Astrocyte (in vitro differentiated cells and primary cell): ENCODE data around the gene CD109.

Experiments
- EZH2 ChIP-seq: IDR thresholded peaks from 2 replicates; pipeline ENCODE4 v1.6.1; 2012; ENCODE audit warnings: mild to moderate bottlenecking, low read length, inconsistent platforms; ENCODE audit not compliant: insufficient read depth
- TF ChIP-seq, protein P1 (sequence below): IDR thresholded peaks from 2 replicates; pipeline ENCODE4 v1.5.1; 2011; ENCODE audit warnings: low read depth, mild to moderate bottlenecking, inconsistent platforms, low read length, moderate library complexity; ENCODE audit not compliant: insufficient read depth

GRCh38 chr6:73867411-73867810 lies 171.4 kb downstream of the CD109 start:
- TF ChIP-seq, protein P1, sequence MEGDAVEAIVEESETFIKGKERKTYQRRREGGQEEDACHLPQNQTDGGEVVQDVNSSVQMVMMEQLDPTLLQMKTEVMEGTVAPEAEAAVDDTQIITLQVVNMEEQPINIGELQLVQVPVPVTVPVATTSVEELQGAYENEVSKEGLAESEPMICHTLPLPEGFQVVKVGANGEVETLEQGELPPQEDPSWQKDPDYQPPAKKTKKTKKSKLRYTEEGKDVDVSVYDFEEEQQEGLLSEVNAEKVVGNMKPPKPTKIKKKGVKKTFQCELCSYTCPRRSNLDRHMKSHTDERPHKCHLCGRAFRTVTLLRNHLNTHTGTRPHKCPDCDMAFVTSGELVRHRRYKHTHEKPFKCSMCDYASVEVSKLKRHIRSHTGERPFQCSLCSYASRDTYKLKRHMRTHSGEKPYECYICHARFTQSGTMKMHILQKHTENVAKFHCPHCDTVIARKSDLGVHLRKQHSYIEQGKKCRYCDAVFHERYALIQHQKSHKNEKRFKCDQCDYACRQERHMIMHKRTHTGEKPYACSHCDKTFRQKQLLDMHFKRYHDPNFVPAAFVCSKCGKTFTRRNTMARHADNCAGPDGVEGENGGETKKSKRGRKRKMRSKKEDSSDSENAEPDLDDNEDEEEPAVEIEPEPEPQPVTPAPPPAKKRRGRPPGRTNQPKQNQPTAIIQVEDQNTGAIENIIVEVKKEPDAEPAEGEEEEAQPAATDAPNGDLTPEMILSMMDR: no peak
- no peak for TF ChIP-seq EZH2
